ENCODE results near the gene DOCK8. TPM values are rescaled to one million over a fixed set of nuclear protein-coding genes. Genes with fewer than 3 reads are reported as not detected.

The DOCK8 gene
- total RNA-seq, 2 donors from 2014 or later = 24.6 to 35.5 TPM

- H3K9me3 ChIP-seq = no peaks in the 10 kb centered on the region
- intact Hi-C loops (cut with DNase I) = no loop called here
- TF ChIP-seq POLR2AphosphoS5 (IDR thresholded peaks at IDR 0.05) (no peak), CTCF (IDR thresholded peaks at IDR 0.05) (no peak), POLR2A (IDR thresholded peaks at IDR 0.05) (no peak)
- 80% methylated on average over 8 of the region's 8 CpGs for WGBS
- DNase-seq (ENCODE audit: low spot score) = no peak
- H3K27me3 ChIP-seq (replicated peaks; ENCODE audit: insufficient read depth) = no peaks in the 10 kb centered on the region
- H3K36me3 ChIP-seq = no peaks in the 10 kb centered on the region
- no peak overlapping the region for H3K4me3 ChIP-seq
- H3K27ac ChIP-seq = no peak overlapping the region
- H3K4me1 ChIP-seq (replicated peaks) = no peaks in the 10 kb centered on the region
These were observed 139.8 kb downstream of the DOCK8 start for GRCh38 chr9:354453-354852.

- intact Hi-C loops (cut with DNase I) = no loop called here
- Histone ChIP-seq H3K9me3 (no peaks in the 10 kb centered on the region), H3K36me3 (no peaks in the 10 kb centered on the region), H3K27ac (no peak overlapping the region), H3K4me1 (replicated peaks) (no peaks in the 10 kb centered on the region), H3K27me3 (replicated peaks; ENCODE audit: insufficient read depth) (no peaks in the 10 kb centered on the region), H3K4me3 (no peak overlapping the region)
- WGBS = 85% methylated on average over 4 of the region's 4 CpGs
- TF ChIP-seq CTCF (IDR thresholded peaks at IDR 0.05) (no peak), POLR2AphosphoS5 (IDR thresholded peaks at IDR 0.05) (no peak), POLR2A (IDR thresholded peaks at IDR 0.05) (no peak)
- DNase-seq (ENCODE audit: low spot score) = no peak
These were observed 142.9 kb downstream of the DOCK8 start for GRCh38 chr9:357560-357959.

GRCh38 chr9:362561-363273 is 148.1 kb downstream of the DOCK8 start:
- intact Hi-C loops (cut with DNase I) = no loop called here
- DNase-seq (ENCODE audit: low spot score) = no peak
- Histone ChIP-seq H3K4me1 (replicated peaks) (no peaks in the 10 kb centered on the region), H3K36me3 (no peaks in the 10 kb centered on the region), H3K9me3 (no peaks in the 10 kb centered on the region), H3K27ac (no peak overlapping the region), H3K27me3 (replicated peaks; ENCODE audit: insufficient read depth) (no peaks in the 10 kb centered on the region), H3K4me3 (no peak overlapping the region)
- TF ChIP-seq POLR2AphosphoS5 (IDR thresholded peaks at IDR 0.05) (no peak), POLR2A (IDR thresholded peaks at IDR 0.05) (no peak), CTCF (IDR thresholded peaks at IDR 0.05) (no peak)
- WGBS = 79% methylated on average over 7 of the region's 7 CpGs

- no peak for DNase-seq (ENCODE audit: low spot score)
- Histone ChIP-seq H3K27ac (no peak overlapping the region), H3K4me1 (replicated peaks) (no peaks in the 10 kb centered on the region), H3K9me3 (no peaks in the 10 kb centered on the region), H3K36me3 (no peaks in the 10 kb centered on the region), H3K27me3 (replicated peaks; ENCODE audit: insufficient read depth) (no peaks in the 10 kb centered on the region), H3K4me3 (no peak overlapping the region)
- 73% methylated on average over 5 of the region's 5 CpGs for WGBS
- TF ChIP-seq POLR2A (IDR thresholded peaks at IDR 0.05) (no peak), CTCF (IDR thresholded peaks at IDR 0.05) (no peak), POLR2AphosphoS5 (IDR thresholded peaks at IDR 0.05) (no peak)
- intact Hi-C loops (cut with DNase I) = no loop called here
These were observed 148.6 kb downstream of the DOCK8 start for GRCh38 chr9:363274-363612.

GRCh38 chr9:365436-365835 is 150.8 kb downstream of the DOCK8 start:
- Histone ChIP-seq H3K36me3 (no peaks in the 10 kb centered on the region), H3K4me3 (no peak overlapping the region), H3K27me3 (replicated peaks; ENCODE audit: insufficient read depth) (no peaks in the 10 kb centered on the region), H3K27ac (no peak overlapping the region), H3K9me3 (no peaks in the 10 kb centered on the region), H3K4me1 (replicated peaks) (no peaks in the 10 kb centered on the region)
- no peak for TF ChIP-seq POLR2AphosphoS5 (IDR thresholded peaks at IDR 0.05)
- TF ChIP-seq CTCF (IDR thresholded peaks at IDR 0.05) = no peak
- TF ChIP-seq POLR2A (IDR thresholded peaks at IDR 0.05) = no peak
- 54% methylated on average over 2 of the region's 2 CpGs for WGBS
- intact Hi-C loops (cut with DNase I) = no loop called here
- no peak for DNase-seq (ENCODE audit: low spot score)
